ENCODE measurements around the gene GLRA2.
"Not testable (repeated sequence)": the region's sequence is repeated elsewhere in the genome, so short reads cannot be mapped to it uniquely, and the experiment has no call there.

Gene GLRA2

DNA sequence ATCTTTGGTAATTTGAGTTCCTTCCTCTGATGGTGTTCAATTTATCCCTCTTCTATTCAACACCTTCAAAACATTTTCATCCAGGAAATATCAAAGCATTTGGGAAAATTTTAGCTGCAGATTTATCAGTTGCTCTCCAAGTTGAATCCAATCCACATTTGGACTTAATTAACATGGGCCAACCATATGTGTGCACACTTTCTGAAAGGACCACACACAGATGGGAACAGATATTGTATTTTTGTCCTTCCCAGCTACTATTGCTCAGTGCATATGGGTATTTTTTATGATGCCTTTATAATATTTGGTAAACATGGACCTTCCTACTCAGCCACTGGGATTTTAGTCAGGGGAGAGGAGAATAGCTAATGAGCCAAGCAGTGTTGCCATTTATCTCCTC lies 65.2 kb downstream of the GLRA2 start:
- no peak for DNase-seq

GRCh38 chrX:14598330-14598729 lies 69.0 kb downstream of the GLRA2 start:
- DNase-seq: no peak

- DNase-seq: no peak
Measured at GRCh38 chrX:14607446-14607985, 78.2 kb downstream of the GLRA2 start.

DNA sequence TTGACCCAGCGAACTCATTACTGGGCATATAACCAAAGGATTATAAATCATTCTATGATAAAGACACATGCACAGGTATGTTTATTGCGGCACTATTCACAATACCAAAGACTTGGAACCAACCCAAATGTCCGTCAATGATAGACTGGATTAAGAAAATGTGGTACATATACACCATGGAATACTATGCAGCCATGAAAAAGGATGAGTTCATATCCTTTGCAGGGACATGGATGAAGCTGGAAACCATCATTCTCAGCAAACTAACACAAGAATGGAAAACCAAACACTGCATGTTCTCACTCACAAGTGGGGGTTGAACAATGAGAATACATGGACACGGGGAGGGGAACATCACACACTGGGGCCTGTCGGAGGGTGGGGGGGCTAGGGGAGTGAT lies 83.1 kb downstream of the GLRA2 start:
- DNase-seq: not testable (repeated sequence)

GRCh38 chrX:14616301-14616700 lies 87.0 kb downstream of the GLRA2 start:
- DNase-seq: no peak

DNA sequence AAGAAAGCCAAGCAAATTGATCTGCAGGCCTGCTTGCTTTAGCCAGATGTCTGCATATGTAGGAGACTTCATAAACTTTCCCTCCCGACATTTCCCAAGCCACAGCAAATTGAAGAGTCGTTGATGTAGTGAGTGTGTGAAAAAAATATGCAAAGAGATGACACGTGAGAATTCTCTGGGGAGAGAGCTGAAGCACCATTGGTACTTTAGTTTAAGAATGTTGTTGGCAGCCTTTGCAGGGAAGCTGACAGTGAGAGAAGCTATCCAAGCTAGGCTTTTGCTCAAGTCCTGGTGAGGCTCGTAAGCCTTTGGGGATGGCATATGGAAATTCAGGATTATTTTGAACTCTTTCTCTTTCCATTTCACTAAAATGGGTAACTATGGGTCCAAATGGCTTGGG lies 87.5 kb downstream of the GLRA2 start:
- no peak for DNase-seq

DNA sequence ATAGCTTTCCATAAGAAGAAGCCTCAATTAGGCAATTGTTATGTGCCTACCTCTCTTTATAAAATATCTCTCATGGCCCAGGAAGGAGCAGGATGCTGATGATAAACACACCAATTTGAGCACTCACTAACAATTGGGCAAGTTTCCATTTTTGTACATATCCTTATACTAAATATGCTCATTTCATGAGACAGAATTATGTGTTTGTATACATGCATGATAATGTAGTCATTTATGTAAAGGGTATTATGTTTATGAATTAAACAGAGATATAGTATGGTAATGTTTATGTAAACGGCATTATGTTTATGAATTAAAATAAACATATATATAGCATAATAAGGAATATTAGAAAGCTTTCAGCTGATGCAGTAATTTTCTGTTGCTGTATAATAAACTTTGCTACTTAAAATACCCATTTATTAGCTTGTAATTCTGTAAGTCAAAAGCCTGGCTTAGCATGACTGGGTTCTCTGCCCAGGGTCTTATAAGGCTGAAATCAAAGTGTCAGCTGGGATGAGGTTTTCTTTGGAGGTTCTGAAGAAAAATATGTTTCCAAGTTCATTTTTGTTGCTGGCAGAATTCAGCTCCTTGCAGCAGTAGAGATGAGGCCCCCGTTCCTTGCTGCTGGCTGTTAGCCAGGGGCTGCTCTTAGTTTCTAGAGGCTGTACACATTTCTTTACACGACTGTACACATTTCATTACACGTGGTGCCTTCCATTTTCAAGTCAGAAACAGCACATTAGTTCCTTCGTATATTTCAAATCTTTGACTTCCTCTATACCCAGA lies 89.0 kb downstream of the GLRA2 start:
- DNase-seq: no peak

GRCh38 chrX:14630733-14631132 lies 101.4 kb downstream of the GLRA2 start:
- DNase-seq: no peak

DNA sequence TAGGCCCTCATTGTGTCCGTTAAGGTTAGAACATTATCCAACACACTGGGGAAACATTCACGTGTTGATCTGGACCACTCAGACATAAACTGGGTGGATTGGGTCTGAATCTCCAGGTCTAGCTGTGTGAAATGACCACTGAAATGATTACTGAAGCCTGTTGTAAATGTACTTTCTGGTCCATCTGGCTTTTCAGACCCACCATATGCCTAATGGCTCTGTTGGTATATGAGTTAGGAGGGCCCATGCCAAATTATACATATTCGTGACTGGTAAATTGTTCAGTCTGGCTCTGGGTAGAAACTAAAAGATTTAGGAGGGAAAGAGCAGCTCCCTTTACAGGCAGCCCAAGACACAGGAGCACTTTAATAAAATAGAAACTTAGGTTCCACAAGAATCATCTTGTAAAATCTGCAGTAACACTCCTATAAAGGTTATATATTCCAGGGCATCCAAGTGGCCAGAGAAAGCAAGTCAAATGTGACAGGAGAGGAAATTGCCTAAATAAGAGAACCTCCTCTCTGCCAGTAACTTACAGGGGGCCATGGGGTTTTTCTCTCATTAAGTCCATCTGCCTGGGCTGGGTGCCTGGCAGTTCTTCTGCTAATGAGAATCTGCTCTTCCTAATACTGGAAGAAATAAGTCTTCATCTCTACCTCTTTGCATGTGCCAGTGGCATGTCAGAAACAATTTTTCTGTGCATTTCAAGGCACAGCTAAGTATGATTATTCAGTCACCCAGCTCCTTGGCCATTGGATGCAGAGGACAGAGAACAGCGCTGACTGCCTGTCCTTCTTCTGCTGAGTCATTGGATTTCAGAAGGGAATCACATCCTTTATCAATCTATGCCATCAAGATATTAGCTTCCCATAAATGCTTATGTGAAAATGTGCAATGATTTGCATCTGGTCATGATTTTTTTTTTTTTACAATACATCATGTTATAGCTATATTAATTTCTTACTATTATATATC lies 112.6 kb downstream of the GLRA2 start:
- DNase-seq: no peak

DNA sequence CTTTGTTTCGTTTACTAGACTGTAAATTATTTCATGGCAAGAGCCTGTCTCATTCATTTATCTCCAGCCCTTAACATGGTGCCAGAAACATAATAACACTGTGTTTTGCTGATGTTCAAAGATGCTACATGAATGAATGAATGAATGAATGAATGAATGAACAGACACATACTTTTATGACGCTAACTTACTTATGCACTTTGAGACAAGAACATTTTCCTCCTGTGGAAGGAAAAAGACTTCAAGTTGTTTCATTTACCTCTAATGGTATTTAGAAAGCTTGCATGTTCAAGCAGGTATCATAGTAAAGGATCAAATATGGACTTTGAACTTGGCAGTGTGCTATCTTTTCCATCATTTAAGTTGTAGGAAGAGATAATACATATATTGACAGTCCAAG lies 131.6 kb downstream of the GLRA2 start:
- DNase-seq: no peak

DNA sequence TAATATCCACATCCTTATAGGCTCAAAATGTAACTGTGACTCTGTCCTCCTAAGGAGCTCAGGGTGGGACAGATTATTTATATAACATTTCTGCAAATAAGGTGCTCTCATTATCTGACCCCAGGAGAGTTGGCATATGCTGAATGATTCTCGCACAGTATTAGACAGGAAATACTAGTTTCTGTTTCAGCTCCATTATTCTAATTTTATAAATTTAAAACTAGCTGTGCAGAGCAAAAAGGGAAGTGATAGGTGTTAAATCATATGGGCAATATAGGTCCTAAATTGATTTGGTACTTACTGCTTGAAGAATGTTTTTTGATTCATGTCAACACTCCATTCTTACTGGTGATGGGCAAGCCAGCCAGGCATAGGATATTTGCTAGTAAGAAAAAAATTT lies 141.5 kb downstream of the GLRA2 start:
- DNase-seq: no peak

DNA sequence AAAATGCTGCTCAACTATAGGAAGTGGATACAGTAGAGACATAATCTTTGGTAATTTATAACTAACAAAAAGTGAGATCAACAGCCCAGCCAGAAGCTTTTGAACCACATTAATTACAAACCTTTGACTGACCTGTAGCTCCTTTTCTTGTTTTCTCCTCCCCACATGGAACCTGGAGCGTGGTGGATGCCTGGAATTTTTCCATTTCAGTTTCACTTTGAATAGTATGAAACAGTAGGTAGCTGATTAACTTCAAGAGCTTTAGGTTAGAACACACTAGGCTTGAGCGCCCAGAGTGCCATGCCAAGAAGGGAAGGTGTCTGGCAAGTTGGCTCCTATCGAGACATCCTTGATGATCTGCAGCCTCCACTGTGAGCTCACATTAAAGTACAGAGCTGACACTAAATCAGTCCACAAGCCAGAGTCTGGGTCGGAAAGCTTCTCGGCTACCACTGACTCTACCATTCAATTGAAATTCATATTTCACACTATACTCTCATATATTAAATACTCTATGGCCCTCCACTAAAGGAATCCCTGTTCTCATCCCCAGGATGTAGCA lies 143.4 kb downstream of the GLRA2 start:
- DNase-seq: no peak

- DNase-seq: no peak
Measured at GRCh38 chrX:14673236-14673635, 143.9 kb downstream of the GLRA2 start.

- no peak for DNase-seq
Measured at GRCh38 chrX:14673764-14674163, 144.4 kb downstream of the GLRA2 start.

DNA sequence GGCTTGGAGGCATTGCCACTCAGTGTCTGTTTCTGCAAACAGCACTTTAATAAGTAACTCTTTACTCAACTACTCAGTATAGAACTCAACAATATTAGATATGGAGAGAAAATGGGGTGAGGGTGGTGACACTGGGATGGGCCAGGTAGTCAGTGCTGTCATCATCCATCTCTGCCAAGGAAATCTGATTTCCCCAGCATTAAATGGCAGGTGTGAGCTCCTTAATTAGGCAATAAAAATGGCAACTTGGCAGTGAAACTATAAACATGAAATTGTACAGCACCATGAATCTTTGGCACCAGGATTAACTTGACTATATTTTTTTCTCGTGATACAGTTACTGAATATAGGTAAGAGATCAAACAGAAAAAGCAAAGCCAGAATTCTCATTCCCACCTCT lies 146.2 kb downstream of the GLRA2 start:
- DNase-seq: no peak

DNA sequence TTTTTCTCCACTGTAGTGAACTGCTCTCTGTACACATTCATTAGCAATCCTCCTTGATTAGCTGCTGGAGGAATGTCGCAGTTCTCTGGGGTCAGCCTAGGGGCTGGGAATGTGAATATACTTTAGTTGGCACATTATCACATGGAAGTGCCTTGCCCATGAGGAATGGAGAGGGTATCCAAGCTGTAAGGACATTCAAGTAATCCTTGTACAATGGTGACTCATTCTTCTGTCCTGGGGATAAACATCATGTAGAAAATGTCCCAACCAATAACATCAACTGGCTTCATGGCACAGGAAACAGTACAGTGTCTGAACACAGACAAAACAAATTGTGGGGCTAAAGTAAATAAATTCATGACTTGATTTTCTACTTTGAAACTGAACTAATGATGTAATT lies 147.1 kb downstream of the GLRA2 start:
- no peak for DNase-seq

GRCh38 chrX:14688331-14688730 lies 159.0 kb downstream of the GLRA2 start:
- DNase-seq: not testable (repeated sequence)

- no peak for DNase-seq
Measured at GRCh38 chrX:14690553-14690952, 161.2 kb downstream of the GLRA2 start.

- no peak for DNase-seq
Measured at GRCh38 chrX:14694611-14695010, 165.3 kb downstream of the GLRA2 start.

DNA sequence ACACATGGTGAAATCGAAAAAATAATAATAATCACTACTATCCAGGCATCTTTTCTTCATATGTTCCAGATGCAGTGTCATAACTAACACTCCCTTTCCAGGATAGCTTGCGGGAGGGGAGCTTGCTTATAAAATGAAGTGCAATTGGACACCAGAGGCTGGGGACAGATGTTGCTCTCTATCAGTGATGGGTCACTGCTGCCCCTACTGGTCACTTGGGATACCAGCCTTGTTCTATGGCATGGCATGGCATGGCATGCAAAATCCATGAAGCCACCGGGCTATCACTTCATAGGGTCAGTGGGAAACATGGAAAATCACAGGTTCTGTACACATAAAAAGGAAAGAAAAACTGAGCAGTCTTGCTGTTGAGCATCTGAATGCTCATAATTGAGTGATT lies 168.1 kb downstream of the GLRA2 start:
- DNase-seq: peak; percentile 24

- no peak for DNase-seq
Measured at GRCh38 chrX:14698790-14699189, 169.5 kb downstream of the GLRA2 start.

GRCh38 chrX:14700982-14701381 lies 171.6 kb downstream of the GLRA2 start:
- DNase-seq: no peak

GRCh38 chrX:14702145-14702544 lies 172.8 kb downstream of the GLRA2 start:
- no peak for DNase-seq

Data from NCI-H510A treated with DMSO at 0.1 percent for 48 hours (cell line).